Measurements from ENCODE around the gene THTPA.

THTPA gene

DNA sequence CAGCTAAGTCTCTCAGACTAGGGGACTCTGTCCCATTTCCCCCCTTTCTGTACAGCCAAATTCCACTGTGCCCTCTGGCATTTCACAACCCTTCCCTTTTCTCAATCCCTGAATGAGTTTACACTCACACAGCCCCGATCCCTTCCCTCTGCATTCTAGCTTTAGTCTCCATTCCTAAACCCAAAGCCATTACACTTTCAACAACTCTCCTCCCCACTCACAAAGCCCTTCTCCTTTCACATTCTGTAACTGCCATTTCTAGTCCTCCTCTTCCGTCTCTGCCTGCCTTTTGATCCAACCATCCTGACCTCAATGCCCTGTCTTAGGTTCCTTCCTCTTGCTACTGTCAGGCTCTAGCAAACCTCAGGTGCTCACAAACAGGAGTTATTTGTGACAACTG, 8.1 kb upstream of the THTPA start:
- Histone ChIP-seq H3K4me2 (ENCODE audit: low read length) (no peak overlapping the region), H4K12ac (ENCODE audit: low read depth, low read length) (no peak overlapping the region), H3K23ac (ENCODE audit: low read length) (no peak overlapping the region), H2AK5ac (ENCODE audit: low read length) (no peak overlapping the region), H3K27me3 (ENCODE audit: insufficient read depth, low read length) (no peaks in the 10 kb centered on the region), H4K91ac (ENCODE audit: low read depth, low read length) (no peak overlapping the region), H3K36me3 (ENCODE audit: control insufficient read depth in 1 of 2, insufficient read depth in 2 of 2, low read length in 2 of 2) (peaks cover 0 to 2% of the 10 kb centered on the region in 2 experiments), H3K4me1 (ENCODE audit: control insufficient read depth in 1 of 2, insufficient read depth in 2 of 2, low read length in 2 of 2) (peaks cover 3 to 11% of the 10 kb centered on the region in 2 experiments), H3K4me3 (ENCODE audit: low read depth, low read length) (no peak overlapping the region), H3K14ac (ENCODE audit: low read length) (no peak overlapping the region), H2AFZ (ENCODE audit: insufficient read depth, low read length, poor library complexity) (no peak overlapping the region), H3K9me3 (ENCODE audit: insufficient read depth, low read depth, low read length) (no peaks in the 10 kb centered on the region), H2BK12ac (ENCODE audit: low read length) (no peak overlapping the region), H2BK5ac (ENCODE audit: low read depth, low read length, poor library complexity) (no peak overlapping the region), H3K79me2 (ENCODE audit: control insufficient read depth, insufficient read depth, low read length, poor library complexity) (peaks cover 3% of the 10 kb centered on the region), H3K4ac (ENCODE audit: low read depth, low read length) (no peak overlapping the region), H3K79me1 (ENCODE audit: low read length) (no peaks in the 10 kb centered on the region), H3K18ac (ENCODE audit: low read length) (no peak overlapping the region), H2BK120ac (ENCODE audit: insufficient read depth, low read length, poor library complexity) (no peak overlapping the region), H3K27ac (ENCODE audit: low read depth, low read length) (no peak overlapping the region), H4K8ac (ENCODE audit: low read depth, low read length) (no peak overlapping the region), H3K9ac (ENCODE audit: low read length) (no peak overlapping the region)
- no CpG with 5 or more reads among the region's 2 CpGs for WGBS (ENCODE audit: extremely low coverage, insufficient coverage, insufficient read length)
- no peak for DNase-seq

- H2AFZ ChIP-seq (ENCODE audit: insufficient read depth, low read length, poor library complexity) = no peak overlapping the region
- no peak overlapping the region for H3K18ac ChIP-seq (ENCODE audit: low read length)
- H2BK120ac ChIP-seq (ENCODE audit: insufficient read depth, low read length, poor library complexity) = no peak overlapping the region
- H4K8ac ChIP-seq (ENCODE audit: low read depth, low read length) = no peak overlapping the region
- H3K36me3 ChIP-seq (ENCODE audit: control insufficient read depth in 1 of 2, insufficient read depth in 2 of 2, low read length in 2 of 2) = peaks cover 0 to 2% of the 10 kb centered on the region in 2 experiments
- no peak overlapping the region for H3K14ac ChIP-seq (ENCODE audit: low read length)
- no peak overlapping the region for H3K27ac ChIP-seq (ENCODE audit: low read depth, low read length)
- no peaks in the 10 kb centered on the region for H3K27me3 ChIP-seq (ENCODE audit: insufficient read depth, low read length)
- WGBS (ENCODE audit: extremely low coverage, insufficient coverage, insufficient read length) = 100% methylated on average over 1 of the region's 18 CpGs
- no peak overlapping the region for H3K23ac ChIP-seq (ENCODE audit: low read length)
- no peak overlapping the region for H2BK5ac ChIP-seq (ENCODE audit: low read depth, low read length, poor library complexity)
- peaks cover 3 to 11% of the 10 kb centered on the region in 2 experiments for H3K4me1 ChIP-seq (ENCODE audit: control insufficient read depth in 1 of 2, insufficient read depth in 2 of 2, low read length in 2 of 2)
- no peak overlapping the region for H4K12ac ChIP-seq (ENCODE audit: low read depth, low read length)
- H3K4ac ChIP-seq (ENCODE audit: low read depth, low read length) = no peak overlapping the region
- H3K79me2 ChIP-seq (ENCODE audit: control insufficient read depth, insufficient read depth, low read length, poor library complexity) = peaks cover 3% of the 10 kb centered on the region
- no peak overlapping the region for H3K4me2 ChIP-seq (ENCODE audit: low read length)
- no peaks in the 10 kb centered on the region for H3K9me3 ChIP-seq (ENCODE audit: insufficient read depth, low read depth, low read length)
- no peak overlapping the region for H4K91ac ChIP-seq (ENCODE audit: low read depth, low read length)
- no peak overlapping the region for H2AK5ac ChIP-seq (ENCODE audit: low read length)
- no peaks in the 10 kb centered on the region for H3K79me1 ChIP-seq (ENCODE audit: low read length)
- H3K9ac ChIP-seq (ENCODE audit: low read length) = no peak overlapping the region
- H2BK12ac ChIP-seq (ENCODE audit: low read length) = no peak overlapping the region
- peak in 1 of 2 donors; percentile 6 for DNase-seq
- no peak overlapping the region for H3K4me3 ChIP-seq (ENCODE audit: low read depth, low read length)
These were observed 7.4 kb upstream of the THTPA start for GRCh38 chr14:23548351-23549318.

DNA sequence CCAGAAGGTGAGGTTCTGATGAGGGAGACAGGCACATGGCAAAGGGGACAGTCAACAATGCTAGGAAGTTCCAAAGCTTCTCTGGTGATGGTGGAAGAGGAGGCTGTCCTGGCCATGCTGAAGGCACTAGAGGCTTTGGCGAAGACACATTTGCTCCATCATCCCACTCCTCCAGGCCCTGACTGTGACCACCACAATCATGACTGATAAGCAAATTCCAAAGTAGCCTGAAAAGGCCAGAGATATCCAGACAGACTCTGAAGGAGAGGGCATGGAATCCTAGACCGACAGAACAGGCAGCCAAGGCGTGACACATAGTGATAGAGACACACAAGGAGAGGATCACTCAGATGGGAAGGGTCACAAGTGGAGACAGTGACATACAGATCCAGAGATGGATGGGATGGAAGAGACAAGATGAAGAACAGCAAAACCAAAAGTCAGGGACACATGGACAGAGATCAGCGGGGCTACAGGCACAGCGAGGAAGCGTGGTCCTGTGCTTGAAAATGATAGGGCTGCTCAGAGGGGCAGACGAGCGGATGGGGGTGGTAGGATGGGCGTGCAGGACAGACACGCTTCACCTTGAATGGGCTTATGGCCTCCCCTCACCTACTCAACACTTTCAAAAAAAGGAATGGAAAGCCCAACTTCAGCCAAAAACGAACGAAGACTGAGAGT, 5.8 kb upstream of the THTPA start:
- H3K4ac ChIP-seq (ENCODE audit: low read depth, low read length) = no peak overlapping the region
- peak overlapping the region; percentile 76 for H3K4me3 ChIP-seq (ENCODE audit: low read depth, low read length)
- no peak overlapping the region for H3K23ac ChIP-seq (ENCODE audit: low read length)
- no peak overlapping the region for H2AK5ac ChIP-seq (ENCODE audit: low read length)
- no peak overlapping the region for H2BK12ac ChIP-seq (ENCODE audit: low read length)
- peaks cover 3 to 11% of the 10 kb centered on the region in 2 experiments for H3K4me1 ChIP-seq (ENCODE audit: control insufficient read depth in 1 of 2, insufficient read depth in 2 of 2, low read length in 2 of 2)
- no peaks in the 10 kb centered on the region for H3K9me3 ChIP-seq (ENCODE audit: insufficient read depth, low read depth, low read length)
- H3K27ac ChIP-seq (ENCODE audit: low read depth, low read length) = no peak overlapping the region
- H2AFZ ChIP-seq (ENCODE audit: insufficient read depth, low read length, poor library complexity) = peak overlapping the region; percentile 76
- H3K18ac ChIP-seq (ENCODE audit: low read length) = no peak overlapping the region
- no peak overlapping the region for H3K9ac ChIP-seq (ENCODE audit: low read length)
- peak overlapping the region; percentile 89 for H3K4me2 ChIP-seq (ENCODE audit: low read length)
- H3K79me1 ChIP-seq (ENCODE audit: low read length) = no peaks in the 10 kb centered on the region
- no peak overlapping the region for H4K91ac ChIP-seq (ENCODE audit: low read depth, low read length)
- H3K27me3 ChIP-seq (ENCODE audit: insufficient read depth, low read length) = no peaks in the 10 kb centered on the region
- H4K12ac ChIP-seq (ENCODE audit: low read depth, low read length) = no peak overlapping the region
- DNase-seq = no peak
- H3K14ac ChIP-seq (ENCODE audit: low read length) = no peak overlapping the region
- H2BK120ac ChIP-seq (ENCODE audit: insufficient read depth, low read length, poor library complexity) = no peak overlapping the region
- H2BK5ac ChIP-seq (ENCODE audit: low read depth, low read length, poor library complexity) = no peak overlapping the region
- no CpG with 5 or more reads among the region's 12 CpGs for WGBS (ENCODE audit: extremely low coverage, insufficient coverage, insufficient read length)
- peaks cover 0 to 2% of the 10 kb centered on the region in 2 experiments for H3K36me3 ChIP-seq (ENCODE audit: control insufficient read depth in 1 of 2, insufficient read depth in 2 of 2, low read length in 2 of 2)
- peaks cover 3% of the 10 kb centered on the region for H3K79me2 ChIP-seq (ENCODE audit: control insufficient read depth, insufficient read depth, low read length, poor library complexity)
- H4K8ac ChIP-seq (ENCODE audit: low read depth, low read length) = no peak overlapping the region

- Histone ChIP-seq H3K79me2 (ENCODE audit: control insufficient read depth, insufficient read depth, low read length, poor library complexity) (peaks cover 4% of the 10 kb centered on the region), H2BK120ac (ENCODE audit: insufficient read depth, low read length, poor library complexity) (no peak overlapping the region), H2AFZ (ENCODE audit: insufficient read depth, low read length, poor library complexity) (peak overlapping the region; percentile 76), H3K4me1 (ENCODE audit: control insufficient read depth in 1 of 2, insufficient read depth in 2 of 2, low read length in 2 of 2) (peaks cover 3 to 12% of the 10 kb centered on the region in 2 experiments), H4K12ac (ENCODE audit: low read depth, low read length) (no peak overlapping the region), H4K91ac (ENCODE audit: low read depth, low read length) (peak overlapping the region; percentile 1), H3K4me3 (ENCODE audit: low read depth, low read length) (peak overlapping the region; percentile 76), H3K36me3 (ENCODE audit: control insufficient read depth in 1 of 2, insufficient read depth in 2 of 2, low read length in 2 of 2) (peaks cover 0 to 2% of the 10 kb centered on the region in 2 experiments), H3K18ac (ENCODE audit: low read length) (no peak overlapping the region), H3K79me1 (ENCODE audit: low read length) (peaks cover under 1% of the 10 kb centered on the region), H2BK5ac (ENCODE audit: low read depth, low read length, poor library complexity) (no peak overlapping the region), H3K4ac (ENCODE audit: low read depth, low read length) (no peak overlapping the region), H2BK12ac (ENCODE audit: low read length) (no peak overlapping the region), H3K4me2 (ENCODE audit: low read length) (peak overlapping the region; percentile 89), H3K9ac (ENCODE audit: low read length) (peak overlapping the region; percentile 36), H3K14ac (ENCODE audit: low read length) (no peak overlapping the region), H3K23ac (ENCODE audit: low read length) (no peak overlapping the region), H3K27me3 (ENCODE audit: insufficient read depth, low read length) (no peaks in the 10 kb centered on the region), H3K27ac (ENCODE audit: low read depth, low read length) (no peak overlapping the region), H2AK5ac (ENCODE audit: low read length) (no peak overlapping the region), H4K8ac (ENCODE audit: low read depth, low read length) (peak overlapping the region; percentile 8), H3K9me3 (ENCODE audit: insufficient read depth, low read depth, low read length) (no peaks in the 10 kb centered on the region)
- DNase-seq = no peak
- no CpG with 5 or more reads among the region's 37 CpGs for WGBS (ENCODE audit: extremely low coverage, insufficient coverage, insufficient read length)
These were observed 5.2 kb upstream of the THTPA start for GRCh38 chr14:23550812-23551265.
